Frontal cortex (tissue), 4 donors: Measurements from ENCODE around the gene PTGFRN. TPM values are rescaled to one million over a fixed set of nuclear protein-coding genes. Genes with fewer than 3 reads are reported as not detected.
A peak's percentile ranks its signal among the peaks of the same experiment; 100 is the strongest.
"Not testable (repeated sequence)": the region's sequence is repeated elsewhere in the genome, so short reads cannot be mapped to it uniquely, and the experiment has no call there.

Experiments
- DNase-seq, 2 donors: peaks; one replicate each; pipeline ENCODE4 v3.0.0; 2012; ENCODE audit warnings: low spot score in 2 of 2
- FAIRE-seq: peaks from 2 replicates; lab custom pipeline; 2012; peaks lifted over from hg19 to GRCh38; lab: Jason Lieb, UNC
- total RNA-seq: library from RNA; depleted of rRNA; stranded (reverse); fragments of >200 nt; gene quantifications from one replicate; pipeline ENCODE4 v1.2.3, GENCODE V29; 2014
- donor health status: control.
- donor health status: control.
- donor health status: control.

The PTGFRN gene
- 40.8 TPM for total RNA-seq

GRCh38 chr1:116909512-116910378, at the start of gene PTGFRN:
TSS of gene PTGFRN (plus strand) at chr1:116909916. CDS start at chr1:116910204, 288 bp downstream.
- no peak for FAIRE-seq

DNA sequence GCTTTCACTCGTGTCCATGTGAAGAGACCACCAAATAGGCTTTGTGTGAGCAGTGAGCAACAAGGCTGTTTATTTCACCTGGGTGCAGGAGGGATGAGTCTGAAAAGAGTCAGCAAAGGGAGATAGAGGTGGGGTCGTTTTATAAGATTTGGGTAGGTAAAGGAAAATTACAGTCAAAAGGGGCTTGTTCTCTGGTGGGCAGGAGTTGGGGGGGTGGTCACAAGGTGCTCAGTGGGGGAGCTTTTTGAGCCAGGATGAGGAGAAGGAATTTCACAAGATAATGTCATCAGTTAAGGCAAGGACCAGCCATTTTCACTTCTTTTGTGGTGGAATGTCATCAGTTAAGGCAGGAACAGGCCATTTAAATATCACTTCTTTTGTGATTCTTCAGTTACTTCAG, 49.5 kb upstream of the PTGFRN start:
- FAIRE-seq, DNase-seq: not testable (repeated sequence)

More at GRCh38 chr1:116909512-116910378, at the start of gene PTGFRN:
- DNase-seq: peak; percentile 64 to 66

GRCh38 chr1:116861137-116861536, 48.6 kb upstream of the PTGFRN start:
- DNase-seq (no peak), FAIRE-seq (no peak)

- DNase-seq, FAIRE-seq: not testable (repeated sequence)
Observed at GRCh38 chr1:116863031-116863430, 46.7 kb upstream of the PTGFRN start.

- not testable (repeated sequence) for DNase-seq, FAIRE-seq
Observed at GRCh38 chr1:116866478-116866877, 43.2 kb upstream of the PTGFRN start.

- no peak for DNase-seq
- FAIRE-seq: no peak
Observed at GRCh38 chr1:116868385-116868784, 41.3 kb upstream of the PTGFRN start.

GRCh38 chr1:116869611-116870010, 40.1 kb upstream of the PTGFRN start:
- FAIRE-seq (no peak), DNase-seq (no peak)

GRCh38 chr1:116870300-116870699, 39.4 kb upstream of the PTGFRN start:
- no peak for FAIRE-seq
- no peak for DNase-seq

DNA sequence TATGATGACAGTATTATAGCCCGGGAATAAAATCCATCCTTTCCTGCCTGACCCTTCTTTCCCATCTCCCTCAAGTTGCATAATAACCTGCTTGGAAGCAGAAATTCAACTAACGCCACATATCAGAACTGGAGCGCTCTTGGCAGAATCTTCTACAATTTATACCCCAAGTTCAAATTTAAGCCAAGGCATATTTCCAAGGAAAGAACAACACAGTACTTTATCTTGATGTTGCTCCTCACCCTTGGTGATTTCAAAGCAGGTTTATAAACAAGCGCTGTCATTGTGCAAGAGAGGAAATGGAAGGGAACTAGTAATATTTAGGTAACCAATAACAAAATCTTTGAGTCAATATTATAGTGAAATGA, 38.0 kb upstream of the PTGFRN start:
- no peak for DNase-seq
- FAIRE-seq: no peak

DNA sequence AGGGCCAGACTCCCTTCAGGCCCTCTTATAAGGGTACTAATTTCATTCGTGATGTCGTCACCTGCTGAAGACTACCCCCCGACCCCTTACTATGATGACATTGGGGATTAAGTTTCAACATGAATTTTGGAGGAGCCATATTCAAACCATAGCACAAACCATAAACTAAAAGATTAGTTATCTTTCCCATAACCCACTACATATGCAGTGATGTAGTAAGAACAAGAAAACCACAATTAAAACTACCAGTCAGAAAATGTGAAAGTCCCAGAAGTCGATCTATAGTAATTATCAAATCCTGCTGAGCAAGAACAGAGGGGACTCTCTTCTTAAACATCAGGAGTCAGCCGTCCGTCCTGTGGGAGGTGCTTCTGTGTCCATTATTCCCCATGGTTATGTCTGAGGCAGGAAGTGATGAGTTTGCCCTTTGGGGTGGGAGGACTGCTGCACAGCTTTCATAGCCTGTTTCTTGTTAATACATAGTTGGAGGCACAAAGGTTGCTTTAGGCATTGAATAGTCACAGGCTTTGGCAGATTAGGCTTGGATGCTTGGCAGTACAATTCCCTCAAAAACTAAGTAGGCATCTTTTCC, 35.9 kb upstream of the PTGFRN start:
- FAIRE-seq (no peak), DNase-seq (no peak)

DNA sequence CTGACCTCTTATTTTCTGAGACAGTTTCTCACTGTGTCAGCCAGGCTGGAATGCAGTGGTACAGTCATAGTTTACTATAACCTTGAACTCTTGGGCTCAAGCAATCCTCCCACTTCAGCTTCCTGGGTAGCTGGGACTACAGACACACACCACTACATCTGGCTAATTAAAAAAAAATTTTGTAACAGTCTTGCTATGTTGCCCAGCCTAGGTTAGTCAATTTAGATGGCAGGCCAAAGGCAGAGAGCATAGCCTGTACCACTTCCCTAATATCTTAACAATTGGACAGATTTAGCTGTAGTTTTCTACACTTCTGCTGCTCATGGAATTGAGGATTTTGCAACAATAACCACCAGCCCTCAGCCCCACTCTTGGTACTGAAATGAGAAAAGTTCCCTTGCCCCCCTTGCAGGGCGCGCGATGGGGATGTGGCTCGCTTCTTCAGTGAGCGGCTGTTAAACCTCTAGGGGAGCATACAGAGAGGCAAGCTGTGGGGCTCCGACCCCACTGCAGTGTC, 34.9 kb upstream of the PTGFRN start:
- FAIRE-seq (no peak), DNase-seq (no peak)

GRCh38 chr1:116875391-116875790, 34.3 kb upstream of the PTGFRN start:
- FAIRE-seq (no peak), DNase-seq (no peak)

DNA sequence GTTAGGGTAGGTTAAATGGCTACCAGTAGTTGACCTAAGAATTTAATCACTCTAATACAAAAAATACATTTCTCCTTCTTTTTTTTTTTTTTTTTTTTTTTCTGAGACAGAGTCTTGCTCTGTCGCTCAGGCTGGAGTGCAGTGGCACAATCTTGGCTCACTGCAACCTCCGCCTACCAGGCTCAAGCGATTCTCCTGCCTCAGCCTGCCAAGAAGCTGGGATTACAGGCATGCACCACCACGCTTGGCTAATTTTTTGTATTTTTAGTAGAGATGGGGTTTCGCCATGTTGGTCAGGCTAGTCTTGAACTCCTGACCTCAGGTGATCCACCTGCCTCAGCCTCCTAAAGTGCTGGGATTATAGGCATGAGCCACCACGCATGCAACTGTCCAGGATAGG, 33.8 kb upstream of the PTGFRN start:
- not testable (repeated sequence) for FAIRE-seq, DNase-seq

GRCh38 chr1:116877141-116877818, 32.4 kb upstream of the PTGFRN start:
- DNase-seq (no peak), FAIRE-seq (no peak)

DNA sequence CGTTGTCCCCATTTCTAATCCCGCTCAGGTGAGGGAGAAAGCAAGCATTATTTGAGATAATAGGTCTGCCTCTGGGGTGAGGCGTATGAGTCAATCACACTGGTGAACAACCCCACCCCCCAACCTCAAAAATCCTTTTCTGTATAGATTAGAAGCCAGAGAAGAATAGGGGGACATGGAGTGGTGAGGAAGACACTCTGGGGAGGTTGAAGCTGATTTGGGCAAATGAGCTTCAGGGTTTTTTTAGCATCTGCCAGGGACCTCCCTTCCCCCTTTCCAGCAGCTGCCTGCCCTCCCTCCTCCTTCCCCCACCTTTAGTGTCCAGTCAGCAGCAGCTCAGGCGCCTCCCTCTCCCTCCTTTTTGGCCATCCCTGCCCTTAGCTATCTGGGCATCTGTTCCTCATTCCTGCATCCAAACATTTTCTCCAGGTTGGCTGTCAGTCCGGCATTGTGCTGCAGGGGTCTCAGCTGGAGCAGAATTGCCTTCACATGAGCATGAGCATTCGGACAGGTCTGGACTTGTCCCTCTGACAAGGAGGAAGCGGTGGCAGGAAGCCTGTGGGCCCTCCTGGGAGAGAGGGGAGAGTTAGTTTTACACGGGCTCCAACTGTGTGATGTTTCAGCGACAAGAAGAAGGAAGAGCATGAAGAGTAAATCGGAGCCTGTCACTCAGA, 30.8 kb upstream of the PTGFRN start:
- no peak for DNase-seq
- FAIRE-seq: no peak

GRCh38 chr1:116879478-116880133, 30.1 kb upstream of the PTGFRN start:
- DNase-seq (no peak), FAIRE-seq (no peak)

GRCh38 chr1:116880917-116881316, 28.8 kb upstream of the PTGFRN start:
- DNase-seq (no peak), FAIRE-seq (no peak)

GRCh38 chr1:116881879-116882520, 27.7 kb upstream of the PTGFRN start:
- FAIRE-seq: no peak

DNA sequence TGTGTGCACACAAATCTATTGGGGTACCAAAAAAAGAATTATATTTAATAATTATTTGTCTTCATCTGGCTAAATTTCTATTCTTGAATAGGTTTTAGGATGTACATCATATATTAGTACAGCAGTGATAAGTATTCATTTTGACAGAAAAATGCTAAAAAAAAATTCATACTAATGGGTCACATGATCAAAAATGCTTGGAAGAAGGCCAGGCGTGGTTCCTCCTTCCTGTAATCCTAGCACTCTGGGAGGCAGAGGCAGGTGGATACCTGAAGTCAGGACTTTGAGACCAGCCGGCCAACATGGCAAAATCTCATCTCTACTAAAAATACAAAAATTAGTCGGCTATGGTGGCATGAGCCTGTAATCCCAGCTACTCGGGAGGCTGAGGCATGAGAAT, 26.9 kb upstream of the PTGFRN start:
- DNase-seq (no peak), FAIRE-seq (no peak)

More at GRCh38 chr1:116881879-116882520, 27.7 kb upstream of the PTGFRN start:
- peak in 1 of 2 donors; percentile 23 for DNase-seq
